Glutamatergic neuron (in vitro differentiated cells): ENCODE results near the gene GRAP2. TPM values are rescaled to one million over a fixed set of nuclear protein-coding genes. Genes with fewer than 3 reads are reported as not detected.

Source experiments
- DNase-seq: peaks from one replicate; pipeline ENCODE4 v3.0.0; 2022
- H3K27ac Mint-ChIP-seq: one replicate; pipeline ENCODE4 v1.8.0; 2020; ENCODE audit warnings: mild to moderate bottlenecking, mixed read lengths, inconsistent platforms; ENCODE audit not compliant: unreplicated experiment
- H3K27me3 Mint-ChIP-seq: one replicate; pipeline ENCODE4 v1.8.0; 2020; ENCODE audit warnings: mild to moderate bottlenecking, moderate library complexity, mixed read lengths, inconsistent platforms; ENCODE audit not compliant: unreplicated experiment
- H3K36me3 Mint-ChIP-seq: one replicate; pipeline ENCODE4 v1.8.0; 2020; ENCODE audit warnings: mild to moderate bottlenecking, mixed read lengths, inconsistent platforms; ENCODE audit not compliant: unreplicated experiment
- H3K4me1 Mint-ChIP-seq: one replicate; pipeline ENCODE4 v1.8.0; 2020; ENCODE audit warnings: mild to moderate bottlenecking, low read depth, mixed read lengths, inconsistent platforms; ENCODE audit not compliant: unreplicated experiment
- H3K4me3 Mint-ChIP-seq: one replicate; pipeline ENCODE4 v1.8.0; 2020; ENCODE audit warnings: mild to moderate bottlenecking, mixed read lengths, inconsistent platforms; ENCODE audit not compliant: unreplicated experiment
- H3K9me3 Mint-ChIP-seq: one replicate; pipeline ENCODE4 v1.8.0; 2020; ENCODE audit warnings: mild to moderate bottlenecking, moderate library complexity, mixed read lengths, inconsistent platforms; ENCODE audit not compliant: unreplicated experiment
- CTCF ChIP-seq: fragments of 200-600 bp; sonication (generic); IDR thresholded peaks from one replicate; pipeline ENCODE4 v1.5.0; 2021; ENCODE audit not compliant: partially characterized antibody, unreplicated experiment
- total RNA-seq: library from RNA; stranded (reverse); fragmentation: NEBNext Ultra II Directional; extraction: Animal tissue kit (Norgen Biotek cat#: 25700); gene quantifications from one replicate; pipeline ENCODE4 v1.2.1, GENCODE V29; 2021; ENCODE audit not compliant: unreplicated experiment

The GRAP2 gene
- total RNA-seq, 1 donor from 2014 or later = not detected

DNA sequence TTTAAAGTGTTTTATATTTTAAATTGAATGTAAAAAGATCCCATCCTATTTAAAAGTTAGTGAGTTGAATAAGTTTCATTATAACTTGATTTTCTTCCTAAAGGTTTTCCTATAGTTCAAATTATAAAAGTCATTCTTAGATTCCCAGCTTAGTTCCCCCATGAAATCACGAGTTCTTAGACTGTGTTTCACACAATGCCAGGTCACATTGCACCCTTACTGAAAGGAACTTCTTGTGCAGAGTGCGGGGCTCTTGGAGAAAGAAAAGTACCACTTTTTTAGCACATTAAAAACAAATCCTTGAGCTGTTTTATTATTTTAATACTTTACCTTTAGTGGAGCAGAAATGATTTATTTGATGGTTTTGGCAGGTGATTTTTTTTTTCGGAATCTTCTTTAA, 15.6 kb downstream of the GRAP2 start:
- no peaks in the 10 kb centered on the region for H3K36me3 Mint-ChIP-seq
- no peak for TF ChIP-seq CTCF
- peaks cover 18% of the 10 kb centered on the region for H3K4me1 Mint-ChIP-seq
- H3K27ac Mint-ChIP-seq = no peak overlapping the region
- no peaks in the 10 kb centered on the region for H3K9me3 Mint-ChIP-seq
- DNase-seq = no peak
- no peaks in the 10 kb centered on the region for H3K27me3 Mint-ChIP-seq
- no peak overlapping the region for H3K4me3 Mint-ChIP-seq

- no peak for DNase-seq
- H3K9me3 Mint-ChIP-seq = no peaks in the 10 kb centered on the region
- no peak overlapping the region for H3K4me3 Mint-ChIP-seq
- peaks cover 18% of the 10 kb centered on the region for H3K4me1 Mint-ChIP-seq
- no peaks in the 10 kb centered on the region for H3K36me3 Mint-ChIP-seq
- H3K27ac Mint-ChIP-seq = no peak overlapping the region
- H3K27me3 Mint-ChIP-seq = no peaks in the 10 kb centered on the region
- no peak for TF ChIP-seq CTCF
These were observed 16.3 kb downstream of the GRAP2 start for GRCh38 chr22:39917197-39917643.

DNA sequence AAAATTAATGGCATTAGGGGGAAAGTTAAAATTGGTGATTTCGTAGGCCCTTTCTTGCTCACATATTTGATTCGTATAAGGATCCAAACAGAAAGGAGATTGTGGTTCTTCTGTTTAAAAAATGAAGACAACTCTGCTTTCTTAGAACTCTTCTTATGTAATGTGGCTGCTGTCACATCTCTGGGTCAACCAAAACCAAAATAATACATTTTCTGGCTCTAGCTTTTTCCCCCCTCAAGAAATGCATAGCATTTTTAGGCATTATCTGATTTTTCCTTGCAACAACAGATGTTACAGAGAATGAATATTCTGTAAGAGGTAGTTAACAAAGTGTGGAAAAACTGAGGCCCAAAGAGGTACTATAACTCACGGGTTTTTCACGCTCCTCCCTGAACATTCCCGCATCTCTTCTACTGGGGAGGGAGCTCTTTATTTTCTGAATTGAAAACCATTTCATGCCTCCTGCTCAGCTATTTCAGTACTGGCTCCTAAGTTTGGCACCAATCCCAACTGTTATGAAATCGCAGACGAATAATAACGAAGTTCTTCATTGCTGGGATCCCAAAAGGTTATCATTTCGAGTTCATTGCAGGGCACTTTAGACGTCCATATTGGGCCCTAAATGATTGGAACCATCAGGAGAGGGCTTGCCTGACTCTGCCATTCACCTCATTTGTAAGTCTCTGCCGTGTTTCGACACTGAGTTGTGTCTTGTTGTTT, 17.1 kb downstream of the GRAP2 start:
- no peaks in the 10 kb centered on the region for H3K27me3 Mint-ChIP-seq
- H3K27ac Mint-ChIP-seq = no peak overlapping the region
- H3K36me3 Mint-ChIP-seq = no peaks in the 10 kb centered on the region
- H3K4me1 Mint-ChIP-seq = peaks cover 18% of the 10 kb centered on the region
- no peak for DNase-seq
- H3K4me3 Mint-ChIP-seq = no peak overlapping the region
- H3K9me3 Mint-ChIP-seq = peaks cover 1% of the 10 kb centered on the region
- no peak for TF ChIP-seq CTCF

DNA sequence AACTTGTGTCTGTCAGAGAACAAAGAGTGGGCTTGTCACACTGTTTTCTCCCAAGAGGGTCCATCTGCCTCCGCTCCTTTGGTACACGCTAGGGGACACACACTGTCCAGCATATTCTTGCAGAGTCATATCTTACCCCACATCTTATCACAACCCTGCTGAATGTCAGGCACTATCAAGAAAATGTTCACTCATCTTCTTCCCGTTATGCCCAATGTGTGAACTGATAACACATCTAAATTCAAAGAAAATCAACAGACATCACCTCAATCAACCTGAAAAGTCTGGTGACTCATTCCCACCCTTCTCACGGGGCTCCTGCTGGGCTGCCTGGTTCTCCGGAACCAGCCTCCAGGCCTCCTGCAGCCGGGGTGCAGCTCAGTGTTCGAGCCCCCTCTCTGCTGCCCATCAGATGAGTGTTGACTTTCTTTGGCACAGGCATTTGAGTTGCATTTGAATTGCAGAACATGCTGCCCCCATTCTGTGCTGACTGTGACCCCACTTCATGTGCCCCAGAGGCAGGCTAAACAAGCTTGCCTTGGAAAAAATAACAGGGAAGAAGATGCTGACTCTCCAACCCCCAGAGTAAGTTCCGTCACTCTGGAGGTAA, 19.4 kb downstream of the GRAP2 start:
- Mint-ChIP-seq H3K36me3 (no peaks in the 10 kb centered on the region), H3K27me3 (no peaks in the 10 kb centered on the region), H3K27ac (no peak overlapping the region), H3K4me3 (no peak overlapping the region), H3K4me1 (peaks cover 16% of the 10 kb centered on the region), H3K9me3 (peaks cover 1% of the 10 kb centered on the region)
- no peak for TF ChIP-seq CTCF
- DNase-seq = no peak

GRCh38 chr22:39923696-39924095, 22.8 kb downstream of the GRAP2 start:
- DNase-seq = no peak
- Mint-ChIP-seq H3K36me3 (no peaks in the 10 kb centered on the region), H3K4me3 (no peak overlapping the region), H3K27me3 (no peaks in the 10 kb centered on the region), H3K27ac (no peak overlapping the region), H3K9me3 (peaks cover 1% of the 10 kb centered on the region), H3K4me1 (peaks cover 7% of the 10 kb centered on the region)
- TF ChIP-seq CTCF = no peak
